ENCODE data around the gene GPR17.

GPR17 gene

DNA sequence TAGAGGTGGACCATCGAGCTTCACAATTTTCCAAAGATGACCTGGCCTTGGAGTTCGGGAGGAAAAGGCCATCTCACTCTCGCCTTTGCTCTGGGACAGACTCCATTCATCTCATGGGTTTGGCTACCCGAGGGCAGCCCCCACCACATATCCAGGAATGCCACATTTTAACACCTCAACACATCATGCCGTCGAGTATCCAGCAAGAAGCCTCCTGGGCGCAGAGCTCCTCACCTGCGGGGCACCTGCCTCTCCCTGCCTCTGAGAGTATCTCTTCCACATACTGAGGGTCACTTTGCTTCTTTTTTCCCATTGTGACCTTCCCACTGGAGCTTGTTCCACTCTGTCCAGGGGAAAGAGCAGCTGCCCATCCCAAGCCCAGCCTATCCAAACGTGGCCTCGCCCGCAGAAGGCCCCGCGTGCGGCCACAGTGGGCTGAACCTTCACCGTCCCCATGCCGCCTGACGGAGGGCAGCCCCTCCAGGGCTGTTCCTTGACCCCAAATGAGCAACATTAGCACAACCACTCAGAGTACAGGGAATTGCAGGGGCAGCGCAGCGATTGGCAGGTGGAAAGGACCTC lies 34.8 kb downstream of the GPR17 start:
- no peak for DNase-seq (ENCODE audit: extremely low spot score, insufficient read length, low read depth)
- FAIRE-seq = no peak

DNA sequence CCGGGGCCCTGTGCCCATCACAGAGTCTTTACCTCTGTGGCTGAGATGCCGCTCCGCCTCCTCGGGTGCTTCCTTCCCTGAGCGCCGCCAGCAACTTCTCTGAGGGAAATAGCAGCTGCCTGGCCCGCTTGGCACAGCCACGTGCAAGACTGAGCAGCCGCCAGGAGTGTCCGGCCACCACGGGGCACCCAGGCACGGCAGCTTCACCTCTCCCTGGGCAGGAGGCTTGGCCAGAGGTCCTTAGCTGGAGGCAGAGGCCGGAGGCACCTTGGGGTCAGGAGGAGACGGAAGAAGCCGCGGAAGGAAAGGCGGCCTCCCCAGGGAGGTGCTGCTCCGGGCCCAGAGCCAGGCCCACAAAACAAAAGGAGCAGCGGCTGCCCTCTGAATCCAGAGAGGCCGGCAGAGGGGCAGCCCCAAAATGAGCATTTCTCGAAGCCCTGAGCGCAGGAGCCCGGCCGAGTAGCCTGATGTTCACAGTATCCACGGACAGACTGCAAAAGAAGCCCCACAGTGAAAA lies 35.4 kb downstream of the GPR17 start:
- no peak for FAIRE-seq
- DNase-seq (ENCODE audit: extremely low spot score, insufficient read length, low read depth) = no peak

DNA sequence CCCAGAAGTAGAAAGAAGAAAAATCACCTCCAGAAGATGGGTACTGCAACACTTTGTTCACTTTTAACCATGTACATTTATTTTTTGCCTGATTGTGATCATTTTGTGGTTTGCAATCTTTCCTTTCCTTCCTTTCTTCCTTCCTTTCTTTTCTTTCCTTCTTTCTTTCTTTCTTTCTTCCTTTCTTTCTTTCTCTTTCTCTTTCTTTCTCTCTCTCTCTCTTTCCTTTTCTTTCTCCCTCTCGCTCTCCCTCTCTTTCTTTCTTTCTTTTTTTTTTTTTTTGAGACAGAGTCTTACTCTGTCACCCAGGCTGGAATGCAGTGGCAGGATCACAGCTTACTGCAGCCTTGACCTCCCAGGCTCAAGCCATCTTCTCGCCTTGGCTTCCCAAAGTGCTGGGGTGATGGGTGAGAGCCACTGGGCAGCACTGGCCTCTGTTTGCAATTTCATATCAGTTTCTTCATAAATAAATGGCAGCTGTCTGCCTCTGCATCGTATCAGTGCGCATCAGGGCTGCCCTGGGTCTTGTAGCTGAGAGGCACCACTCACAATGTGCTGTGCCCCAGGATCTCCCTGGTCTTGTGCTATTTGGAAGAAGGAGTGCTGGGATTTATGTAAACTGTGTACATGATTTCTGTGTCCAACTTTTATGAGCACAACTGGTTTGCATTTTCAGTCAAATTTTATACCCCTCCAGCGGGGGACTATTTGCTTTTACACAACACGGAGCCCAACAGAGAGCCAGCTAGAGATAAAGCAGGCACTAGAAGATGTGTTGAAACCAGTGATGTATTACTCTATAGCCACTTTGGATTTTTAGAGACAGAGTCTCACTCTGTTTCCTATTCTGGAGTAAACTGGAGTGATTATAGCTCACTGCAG lies 36.3 kb downstream of the GPR17 start:
- no peak for FAIRE-seq
- no peak for DNase-seq (ENCODE audit: extremely low spot score, insufficient read length, low read depth)

DNA sequence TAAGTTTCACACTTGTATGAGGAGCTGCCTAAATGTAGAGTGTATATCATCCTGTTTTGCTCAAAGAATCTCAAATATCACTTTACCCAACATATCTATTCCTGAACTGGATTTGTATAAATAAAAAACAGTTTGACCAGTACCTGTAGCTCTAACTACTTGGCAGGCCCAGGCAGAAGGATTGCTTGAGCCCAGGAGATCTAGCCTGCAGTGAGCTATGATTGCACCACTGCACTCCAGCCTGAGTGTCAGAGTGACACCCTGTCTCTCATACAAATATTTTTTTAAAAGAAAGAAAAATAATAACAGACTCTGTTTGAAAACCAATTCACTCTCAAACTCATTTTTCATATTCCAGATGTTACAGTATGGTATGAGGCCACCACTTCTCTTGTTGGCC lies 37.1 kb downstream of the GPR17 start:
- FAIRE-seq (no peak), DNase-seq (ENCODE audit: extremely low spot score, insufficient read length, low read depth) (no peak)

DNA sequence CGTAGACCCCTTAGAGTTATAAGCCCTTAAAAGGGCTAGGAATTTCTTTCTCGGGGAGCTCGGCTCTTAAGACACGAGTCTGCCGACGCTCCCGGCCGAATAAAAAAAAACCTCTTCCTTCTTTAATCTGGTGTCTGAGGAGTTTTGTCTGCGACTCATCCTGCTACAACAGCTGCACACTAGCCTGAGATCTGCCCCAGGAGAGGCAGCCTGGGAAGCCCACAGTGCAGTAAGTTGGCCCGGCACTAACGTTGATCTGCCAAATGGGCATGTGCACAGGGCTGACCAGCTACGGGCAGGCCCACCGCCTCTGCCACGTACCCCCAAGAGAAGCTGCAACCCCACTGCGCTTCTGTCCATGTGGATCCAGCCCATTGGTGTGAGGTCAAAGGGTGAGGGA lies 37.8 kb downstream of the GPR17 start:
- FAIRE-seq = no peak

DNA sequence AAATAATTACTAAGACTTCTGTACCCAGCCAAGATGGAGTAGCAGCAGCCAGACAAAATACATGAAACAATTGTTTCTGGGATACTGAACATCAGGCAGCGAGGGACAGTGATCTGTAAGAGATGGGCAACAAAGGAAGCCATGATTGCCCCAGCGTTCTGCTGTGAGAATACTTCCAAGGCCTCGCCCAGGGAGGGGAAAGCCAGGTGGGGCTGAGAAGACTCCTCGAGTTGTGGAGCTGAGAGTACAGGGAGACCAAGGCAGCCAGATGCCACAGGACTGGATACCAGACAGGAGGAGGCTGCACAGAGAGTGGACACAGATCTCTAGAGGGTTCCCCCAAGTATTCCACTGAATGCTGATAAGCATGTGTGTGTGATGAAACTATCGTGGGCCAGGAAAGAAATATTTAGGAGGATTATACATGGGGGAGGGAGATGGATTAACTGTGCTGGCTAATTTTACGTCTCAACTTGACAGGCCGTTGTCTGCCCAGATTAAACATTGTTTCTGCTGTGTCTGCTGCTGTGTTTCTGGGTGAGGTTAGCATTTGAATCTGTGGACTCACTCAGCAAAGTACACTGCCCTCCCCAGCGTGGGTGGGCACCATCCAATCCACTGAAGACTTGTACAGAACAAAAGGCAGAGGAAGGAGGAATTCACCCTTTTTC lies 39.6 kb downstream of the GPR17 start:
- DNase-seq (ENCODE audit: extremely low spot score, insufficient read length, low read depth) (no peak), FAIRE-seq (no peak)

More for the DNA sequence above, 37.8 kb downstream of the GPR17 start:
- no peak for DNase-seq (ENCODE audit: extremely low spot score, insufficient read length, low read depth)

DNA sequence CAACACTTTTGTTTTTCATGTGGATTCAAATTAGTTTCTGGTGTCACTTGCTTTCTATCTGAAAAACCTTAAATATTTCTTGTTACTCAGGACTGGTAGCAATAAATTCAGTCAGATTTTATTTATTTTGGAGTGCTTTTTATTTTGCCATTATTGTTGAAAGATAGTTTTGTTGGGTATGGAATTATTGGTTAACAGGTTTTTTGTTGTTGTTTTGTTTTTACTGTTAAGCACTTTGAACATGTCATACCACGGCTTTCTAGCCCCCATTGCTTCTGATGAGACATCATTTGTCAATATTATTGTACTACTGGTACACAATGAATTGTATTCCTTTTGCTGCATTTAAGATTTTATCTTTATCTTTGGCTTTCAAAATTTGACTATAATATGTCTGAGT lies 42.5 kb downstream of the GPR17 start:
- no peak for DNase-seq (ENCODE audit: extremely low spot score, insufficient read length, low read depth)

DNA sequence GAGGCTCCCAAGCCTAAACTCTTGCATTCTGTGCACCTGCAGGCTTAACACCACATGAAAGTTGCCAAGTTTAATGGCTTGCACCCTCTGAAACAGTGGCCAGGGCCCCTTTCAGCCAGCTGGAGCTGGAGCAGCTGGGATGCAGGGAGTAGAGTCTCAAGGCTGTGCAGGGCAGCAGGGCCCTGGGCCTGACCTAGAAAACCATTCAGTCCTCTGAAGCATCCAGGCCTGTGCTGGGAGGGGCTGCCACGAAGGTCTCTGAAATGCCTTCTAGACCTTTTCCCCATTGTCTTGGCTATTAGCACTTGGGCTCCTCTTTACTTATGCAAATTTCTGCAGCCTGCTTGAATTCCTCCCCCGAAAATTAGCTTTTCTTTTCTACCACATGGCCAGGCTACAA lies 44.7 kb downstream of the GPR17 start:
- FAIRE-seq = no peak
- no peak for DNase-seq (ENCODE audit: extremely low spot score, insufficient read length, low read depth)

More for the DNA sequence above, 42.5 kb downstream of the GPR17 start:
- FAIRE-seq = no peak

DNA sequence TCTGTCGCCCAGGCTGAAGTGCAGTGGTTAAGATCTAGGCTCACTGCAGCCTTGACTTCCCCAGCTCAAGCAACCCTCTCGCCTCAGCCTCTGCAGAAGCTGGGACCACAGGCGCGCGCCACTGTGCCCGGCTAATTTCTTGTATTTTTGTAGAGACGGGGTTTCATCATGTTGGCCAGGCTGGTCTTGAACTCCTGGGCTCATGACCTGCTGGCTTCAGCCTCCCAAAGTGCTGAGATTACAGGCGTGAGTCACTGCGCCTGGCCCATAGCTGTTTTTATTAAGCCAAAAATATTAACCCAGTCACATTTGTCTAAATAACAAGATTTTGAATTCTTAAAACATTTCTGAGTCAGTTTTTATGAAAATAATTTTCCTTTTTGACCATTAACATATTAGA lies 49.0 kb downstream of the GPR17 start:
- no peak for FAIRE-seq
- DNase-seq (ENCODE audit: extremely low spot score, insufficient read length, low read depth) = no peak

DNA sequence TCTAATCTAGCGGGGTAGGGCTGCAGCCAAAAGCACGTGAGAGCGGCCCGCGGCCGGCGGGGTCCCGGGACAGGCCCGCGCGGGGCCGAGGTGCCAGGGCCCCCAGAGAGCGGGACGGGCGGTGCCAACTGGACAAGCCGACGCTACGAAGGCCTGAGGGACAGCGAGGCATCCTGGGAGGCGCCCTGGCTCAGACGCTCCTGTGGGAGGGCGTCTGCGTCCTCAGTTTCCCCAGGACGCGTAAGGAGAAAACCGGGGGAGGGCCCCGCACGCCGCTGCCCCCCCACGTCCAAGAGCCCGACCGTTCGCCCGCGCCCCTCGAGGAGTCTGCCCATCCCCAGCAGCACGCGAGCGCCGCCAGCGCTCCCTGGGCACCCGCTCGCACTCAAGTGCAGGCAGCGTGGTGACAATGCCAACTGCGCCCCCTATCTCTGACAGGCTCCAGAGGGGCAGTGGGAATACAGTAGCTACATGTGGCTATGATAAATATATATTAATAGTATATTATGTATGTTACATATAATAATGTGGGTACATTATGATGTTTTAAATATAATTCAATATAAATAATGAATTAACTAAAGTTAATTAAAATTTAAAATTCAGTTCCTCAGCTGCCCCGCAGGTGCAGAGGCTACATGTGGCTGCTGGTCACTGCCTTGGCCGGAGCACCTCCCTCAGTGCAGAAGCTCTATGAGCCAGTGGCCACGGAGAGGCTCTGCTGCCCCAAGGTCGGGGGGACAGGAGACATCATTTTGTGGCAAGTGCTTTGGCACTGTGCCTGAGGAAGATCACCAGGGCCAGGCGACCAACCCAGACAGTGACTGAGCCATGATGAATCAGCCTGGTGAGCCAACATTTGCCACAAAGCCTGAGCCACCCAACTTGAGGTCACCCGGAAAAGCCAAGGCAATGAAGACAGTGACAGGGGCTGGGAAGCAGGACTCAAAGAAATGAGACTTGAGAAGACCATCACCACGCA lies 49.8 kb downstream of the GPR17 start:
- DNase-seq (ENCODE audit: extremely low spot score, insufficient read length, low read depth) = no peak
- no peak for FAIRE-seq

DNA sequence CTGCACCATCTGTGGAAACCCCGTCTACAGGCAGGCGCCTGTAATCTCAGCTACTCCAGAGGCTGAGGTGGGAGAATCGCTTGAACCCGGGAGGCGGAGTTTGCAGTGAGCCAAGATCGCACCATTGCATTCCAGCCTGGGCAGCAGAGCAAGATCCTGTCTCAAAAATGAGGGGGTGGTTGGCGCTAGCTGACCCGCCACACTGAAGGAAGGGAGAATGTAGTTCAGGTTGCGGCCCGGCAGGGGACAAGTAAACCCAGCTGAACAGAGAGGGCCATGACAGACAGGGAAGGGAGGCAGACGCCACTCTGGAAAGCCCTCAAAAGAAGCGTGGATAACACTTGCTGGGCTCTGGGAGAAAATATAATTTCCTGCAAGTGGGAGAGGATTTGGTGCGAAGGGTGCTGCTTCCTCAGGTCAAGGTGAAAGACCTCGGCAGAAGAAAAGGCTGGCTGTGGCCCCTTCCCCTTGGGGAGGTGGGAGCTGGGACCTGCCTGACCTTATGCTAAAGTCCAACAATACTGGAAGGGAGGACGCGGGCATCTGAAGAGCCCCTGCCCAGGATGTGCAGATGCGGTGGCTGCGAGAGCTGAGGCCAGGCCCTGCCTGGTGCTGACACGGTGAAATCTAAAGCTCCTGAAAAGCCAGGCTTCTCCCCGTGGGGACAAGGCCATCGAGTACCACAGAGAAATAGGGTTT lies 51.7 kb downstream of the GPR17 start:
- FAIRE-seq (no peak), DNase-seq (ENCODE audit: extremely low spot score, insufficient read length, low read depth) (no peak)

DNA sequence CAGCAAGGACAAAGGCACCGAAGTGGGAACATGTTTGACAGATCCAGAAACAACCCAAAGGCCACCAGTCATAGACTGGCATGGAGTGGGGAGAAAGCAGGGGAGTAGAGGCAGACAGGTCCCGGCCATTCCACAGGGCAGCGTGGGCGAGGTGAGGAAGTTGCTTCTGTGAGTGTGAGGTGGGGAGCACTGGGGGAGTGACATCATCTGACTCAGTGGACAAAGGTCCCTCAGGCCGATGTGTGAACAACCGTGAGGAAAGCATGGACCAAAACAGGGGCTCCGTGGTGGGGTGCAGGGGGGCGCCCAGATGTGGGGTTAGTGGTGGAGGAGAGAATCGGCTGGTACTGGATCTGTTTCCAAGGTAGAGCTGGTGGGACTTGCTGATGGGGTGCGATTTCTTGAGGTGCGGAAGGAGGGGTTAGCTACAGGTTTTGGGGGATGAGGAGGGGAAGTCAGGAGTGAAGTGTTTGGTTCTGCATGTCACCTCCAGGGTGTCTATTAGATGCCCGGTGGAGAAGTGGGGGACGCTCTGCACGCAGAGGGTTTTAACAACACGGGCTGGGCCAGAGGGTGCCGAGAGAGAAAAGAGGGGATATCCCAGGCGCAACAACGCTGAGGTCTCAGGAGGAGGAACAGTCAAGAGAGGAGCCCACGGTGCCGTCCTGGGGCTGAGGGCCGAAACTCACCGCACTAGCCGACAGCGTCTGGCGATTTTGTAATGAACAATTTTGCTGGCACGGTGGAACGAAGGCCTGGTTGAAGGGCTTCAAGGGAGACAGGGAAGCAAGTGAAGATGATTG lies 52.8 kb downstream of the GPR17 start:
- FAIRE-seq = no peak

DNA sequence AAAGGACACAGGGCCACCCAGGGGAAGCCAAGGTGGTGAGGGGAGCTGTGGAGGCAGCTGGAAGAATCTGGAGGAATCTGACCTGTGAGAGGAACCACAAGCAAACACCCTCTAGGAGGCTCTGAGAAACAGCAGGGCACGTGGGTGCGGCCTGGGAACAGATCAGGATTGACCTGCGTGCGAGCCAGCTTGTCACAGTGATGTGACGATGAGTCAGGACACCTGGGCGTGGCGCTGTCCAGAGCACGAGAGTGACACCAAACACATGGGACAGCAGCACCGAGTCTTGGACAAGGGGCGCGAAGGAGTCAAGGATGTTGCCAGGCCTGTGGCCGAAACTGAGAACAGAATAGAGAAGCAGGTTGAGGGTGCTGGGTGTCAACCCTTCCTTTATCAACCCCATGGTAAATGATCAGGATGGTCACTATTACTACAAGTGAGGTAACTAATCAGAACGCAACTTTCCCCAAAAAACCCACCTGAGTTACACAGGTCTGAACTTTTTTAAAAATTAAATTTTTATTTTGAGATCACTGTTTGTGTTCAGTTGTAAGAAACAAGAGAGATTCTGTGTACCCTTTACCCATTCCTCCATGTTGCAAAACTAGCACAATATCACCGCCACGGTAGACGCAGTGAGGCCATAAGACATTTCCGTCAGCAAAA lies 54.7 kb downstream of the GPR17 start:
- DNase-seq (ENCODE audit: extremely low spot score, insufficient read length, low read depth) (peak; percentile 86), FAIRE-seq (peak; percentile 99)

More for the DNA sequence above, 52.8 kb downstream of the GPR17 start:
- DNase-seq (ENCODE audit: extremely low spot score, insufficient read length, low read depth) = no peak

DNA sequence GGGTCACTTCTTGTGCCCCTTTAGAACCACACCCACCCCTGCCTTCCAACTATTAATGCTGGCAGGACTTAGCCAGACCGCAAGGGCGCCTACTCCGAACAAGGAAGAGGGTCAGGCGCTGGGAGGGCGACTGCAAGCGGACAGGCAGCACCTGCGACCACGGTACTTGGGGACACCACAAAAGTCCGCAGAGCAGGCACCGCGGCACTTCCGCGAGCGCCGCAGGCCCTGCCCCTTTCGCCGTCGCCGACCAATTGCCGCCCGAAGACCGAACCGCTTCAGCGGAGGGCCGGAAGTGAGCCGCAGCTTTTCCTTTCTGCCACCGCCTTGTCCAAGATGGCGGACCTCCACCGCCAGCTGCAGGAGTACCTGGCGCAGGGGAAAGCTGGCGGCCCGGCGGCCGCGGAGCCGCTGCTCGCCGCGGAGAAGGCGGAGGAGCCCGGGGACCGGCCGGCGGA lies 55.3 kb downstream of the GPR17 start, which contains the start of gene SFT2D3:
TSS of gene SFT2D3 (plus strand) at position 305 of the 458 bp plus-strand sequence. CDS start at position 337, 32 bp downstream.
- no peak for FAIRE-seq
- DNase-seq (ENCODE audit: extremely low spot score, insufficient read length, low read depth) = peak; percentile 84

DNA sequence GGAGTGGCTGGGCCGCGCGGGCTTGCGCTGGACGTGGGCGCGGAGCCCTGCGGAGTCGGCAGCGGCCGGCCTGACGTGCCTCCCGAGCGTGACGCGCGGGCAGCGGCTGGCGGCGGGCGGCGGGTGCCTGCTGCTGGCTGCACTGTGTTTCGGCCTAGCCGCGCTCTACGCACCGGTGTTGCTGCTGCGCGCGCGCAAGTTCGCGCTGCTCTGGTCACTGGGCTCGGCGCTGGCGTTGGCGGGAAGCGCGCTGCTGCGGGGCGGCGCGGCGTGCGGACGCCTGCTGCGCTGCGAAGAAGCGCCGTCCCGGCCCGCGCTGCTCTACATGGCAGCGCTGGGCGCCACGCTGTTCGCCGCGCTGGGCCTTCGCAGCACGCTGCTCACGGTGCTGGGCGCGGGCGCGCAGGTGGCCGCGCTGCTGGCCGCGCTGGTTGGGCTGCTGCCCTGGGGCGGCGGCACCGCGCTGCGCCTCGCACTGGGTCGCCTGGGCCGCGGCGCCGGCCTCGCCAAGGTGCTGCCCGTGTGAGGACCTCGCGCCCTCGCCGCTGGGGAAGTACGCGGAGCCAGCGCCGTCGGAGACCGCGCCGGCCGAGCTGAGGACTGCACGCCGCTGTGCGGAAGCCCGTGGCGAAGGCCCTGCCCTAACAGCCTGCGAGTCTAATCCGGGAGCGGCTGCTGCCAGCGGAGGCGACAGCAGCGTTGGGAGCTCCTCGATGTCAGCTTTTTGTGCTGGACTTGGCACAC lies 55.9 kb downstream of the GPR17 start:
- peak; percentile 52 for DNase-seq (ENCODE audit: extremely low spot score, insufficient read length, low read depth)
- FAIRE-seq = peak; percentile 69

All from GM18507 (cell line).